A673 (cell line): Measurements from ENCODE around the gene WDR7.

Source experiments
- CTCF ChIP-seq: fragments of 300-800, 200-600 bp; sonication (generic); conservative IDR thresholded peaks from 2 replicates; pipeline ENCODE4 v1.5.1; 2017; ENCODE audit warnings: low read depth, mild to moderate bottlenecking, antibody characterized with exemption, low read length, moderate library complexity, mixed read lengths
- EZH2 ChIP-seq: fragments of 200-600 bp; sonication (generic); IDR thresholded peaks from 2 replicates; pipeline ENCODE4 v1.6.1; 2017; ENCODE audit warnings: borderline replicate concordance, low read depth, mild to moderate bottlenecking, mixed read lengths, antibody characterized with exemption, low read length; ENCODE audit not compliant: poor library complexity, severe bottlenecking

- TF ChIP-seq CTCF: no peak
- no peak for TF ChIP-seq EZH2
These were observed 10.9 kb downstream of the WDR7 start for GRCh38 chr18:56662063-56662408.
